Naive thymus-derived CD8-positive, alpha-beta T cell (primary cell): ENCODE measurements around the gene ATP5PB. TPM values are rescaled to one million over a fixed set of nuclear protein-coding genes. Genes with fewer than 3 reads are reported as not detected.
A peak's percentile ranks its signal among the peaks of the same experiment; 100 is the strongest.

Experiments used
- ATAC-seq, 2 donors: fragments of 150-1000 bp; cut with Tn5 transposase in 1 of 2; sonication (Bioruptor Pico), chemical (Tn5 transposase) in 1 of 2; 1 replicate in 1 of 2; 2 replicates in 1 of 2; pipeline ENCODE4 v1.10.0; 2021; ENCODE audit warnings: mild to moderate bottlenecking in 2 of 2, moderate library complexity in 2 of 2
- POLR2A ChIA-PET: fragments of 350-600 bp; sonication (Branson Sonifier 250); formaldehyde crosslinking; loops from one replicate; lab custom pipeline; 2021; ENCODE audit warnings: antibody characterized with exemption; lab: Charles Lee
- DNase-seq, 10 donors: peaks; one replicate each; pipeline versions ENCODE4 v3.0.0 to v3.0.0-alpha.2; 2020 to 2022
- H3K27ac Mint-ChIP-seq, 10 donors: one replicate each; pipeline ENCODE4 v1.8.0; 2020 to 2022; ENCODE audit warnings: mild to moderate bottlenecking in 10 of 10, mixed read lengths in 10 of 10, moderate library complexity in 4 of 10, inconsistent platforms in 1 of 10
- H3K27me3 Mint-ChIP-seq, 5 donors: one replicate each; pipeline ENCODE4 v1.8.0; 2021 to 2022; ENCODE audit warnings: mixed read lengths in 5 of 5
- H3K36me3 Mint-ChIP-seq, 3 donors: one replicate each; pipeline ENCODE4 v1.8.0; 2020 to 2022; ENCODE audit warnings: mixed read lengths in 3 of 3, mild to moderate bottlenecking in 2 of 3, inconsistent platforms in 1 of 3
- H3K4me1 Mint-ChIP-seq, 4 donors: one replicate each; pipeline ENCODE4 v1.8.0; 2021 to 2022; ENCODE audit warnings: mixed read lengths in 4 of 4
- H3K4me3 Mint-ChIP-seq, 10 donors: one replicate each; pipeline ENCODE4 v1.8.0; 2020 to 2022; ENCODE audit warnings: mild to moderate bottlenecking in 10 of 10, mixed read lengths in 10 of 10, moderate library complexity in 6 of 10, inconsistent platforms in 1 of 10
- H3K9me3 Mint-ChIP-seq, 9 donors: one replicate each; pipeline ENCODE4 v1.8.0; 2020 to 2022; ENCODE audit warnings: mixed read lengths in 9 of 9, mild to moderate bottlenecking in 3 of 9, inconsistent platforms in 1 of 9, moderate library complexity in 1 of 9
- polyA plus RNA-seq, 3 donors: library from polyadenylated mRNA; unstranded; fragments of 300-500 nt; fragmentation: Illumina TruSeq; gene quantifications; one replicate each; pipeline ENCODE4 v1.2.3, GENCODE V29; 2021
- total RNA-seq, 8 experiments: library from RNA in 2 of 8; stranded (reverse) in 2 of 8; gene quantifications; one replicate each; pipeline ENCODE4 v1.2.3 and lab custom pipeline; 2021 to 2026

The ATP5PB gene
- total and polyA plus RNA-seq, 5 experiments from 2014 or later: 105 to 437 (median 411) TPM

DNA sequence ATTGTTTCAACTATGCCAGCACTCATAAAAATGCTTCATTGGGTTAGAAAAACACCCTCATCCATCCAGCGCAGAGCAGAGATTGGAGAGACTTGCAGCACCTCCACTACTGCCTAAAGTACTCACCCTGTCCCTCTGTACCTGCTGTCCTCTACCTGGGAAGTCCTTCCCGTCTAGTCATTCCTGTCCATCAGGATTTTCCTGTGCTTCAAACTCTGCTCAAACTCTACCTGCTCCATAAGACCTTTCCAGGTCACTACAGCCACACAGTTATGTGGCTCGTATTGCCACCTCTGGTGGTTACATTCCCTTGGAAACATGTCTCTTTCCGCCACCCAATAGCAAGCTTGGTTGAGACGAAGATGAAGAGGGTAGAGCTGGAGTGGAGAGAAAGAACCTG, 28.9 kb upstream of the ATP5PB start:
- H3K27me3 Mint-ChIP-seq: peaks cover 0 to 2% (median 0%) of the 10 kb centered on the region in 5 donors
- POLR2A ChIA-PET: interaction anchor here (1.3 kb wide), 1 partner anchor 15 kb away, joined by 5 read pairs; no protein-coding TSS in a partner anchor

DNA sequence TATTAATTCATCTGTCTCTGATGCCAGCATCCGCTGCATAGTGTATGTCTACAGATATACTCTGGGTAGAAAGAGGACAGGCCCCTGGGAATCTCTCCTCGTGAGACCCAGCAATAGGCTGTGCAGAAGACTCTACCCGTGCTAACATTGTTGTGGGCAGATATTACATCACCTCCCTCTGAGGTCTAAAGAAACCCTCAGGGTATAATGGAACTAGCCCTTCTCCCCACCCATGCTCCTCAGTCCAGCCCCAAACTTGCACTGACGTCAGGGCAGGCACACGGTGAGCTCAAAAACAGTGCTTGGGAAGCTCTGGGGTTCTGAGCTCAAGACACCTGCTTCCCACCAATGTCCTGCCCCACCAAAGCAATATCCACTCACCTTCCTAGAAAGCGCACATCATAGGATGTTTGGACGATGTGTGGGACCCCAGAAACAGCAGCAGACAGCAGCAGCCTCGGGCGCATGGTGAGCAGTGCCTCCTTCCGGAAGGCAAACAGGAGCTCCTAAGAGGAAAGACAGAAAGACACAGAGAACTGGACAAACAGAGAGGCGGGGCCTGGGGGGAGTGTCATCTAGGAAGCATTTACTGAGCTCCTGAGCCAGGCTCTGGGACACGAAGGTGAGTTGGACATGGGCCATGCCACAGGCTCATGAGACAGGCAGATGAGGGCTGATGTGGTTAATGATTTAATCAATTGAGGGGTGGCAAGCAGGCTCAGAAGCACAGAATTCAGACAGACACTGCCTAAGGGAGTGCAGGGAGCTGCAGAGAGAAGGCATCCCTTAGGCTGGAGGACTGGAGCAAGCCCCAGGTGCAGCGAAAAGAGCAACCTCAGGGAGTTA, 26.5 kb upstream of the ATP5PB start:
- ATAC-seq (no peak), DNase-seq (no peak)
- peaks cover 7 to 26% (median 21%) of the 10 kb centered on the region in 3 donors for H3K36me3 Mint-ChIP-seq
- H3K27ac Mint-ChIP-seq: no peak overlapping the region
- no peak overlapping the region for H3K4me3 Mint-ChIP-seq
- H3K4me1 Mint-ChIP-seq: peaks cover 0 to 8% (median 2%) of the 10 kb centered on the region in 4 donors
- H3K27me3 Mint-ChIP-seq: peaks cover 0 to 2% (median 0%) of the 10 kb centered on the region in 5 donors
- POLR2A ChIA-PET: no interaction called here
- H3K9me3 Mint-ChIP-seq: no peaks in the 10 kb centered on the region

More for the DNA sequence above, 28.9 kb upstream of the ATP5PB start:
- DNase-seq: no peak
- Mint-ChIP-seq H3K36me3 (peaks cover 17 to 48% (median 41%) of the 10 kb centered on the region in 3 donors), H3K27ac (peak overlapping the region in 1 of 10 donors; percentile 26), H3K4me1 (peaks cover 0 to 2% (median 0%) of the 10 kb centered on the region in 4 donors), H3K9me3 (no peaks in the 10 kb centered on the region), H3K4me3 (no peak overlapping the region)
- no peak for ATAC-seq

DNA sequence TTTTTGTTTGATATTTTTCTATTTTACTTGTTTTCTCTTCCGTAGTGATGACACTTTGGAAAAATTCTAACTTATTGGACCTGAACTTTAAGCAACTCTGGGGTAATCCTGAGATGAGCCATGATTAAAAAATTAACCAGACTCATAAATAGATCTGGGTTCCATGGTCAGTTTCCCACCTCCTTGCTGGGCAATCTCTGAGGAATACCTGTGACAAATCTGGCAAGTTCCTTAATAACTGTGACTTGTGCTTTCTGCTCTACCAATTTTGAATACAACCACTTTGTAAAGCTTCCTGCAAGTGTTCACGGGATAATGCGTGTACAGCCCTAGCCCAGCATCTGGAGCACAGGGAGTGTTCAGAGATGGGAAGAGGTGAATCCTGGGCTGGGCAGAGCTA, 25.0 kb upstream of the ATP5PB start:
- Mint-ChIP-seq H3K36me3 (peaks cover 7 to 21% (median 16%) of the 10 kb centered on the region in 3 donors), H3K4me1 (peaks cover 0 to 8% (median under 1%) of the 10 kb centered on the region in 4 donors), H3K4me3 (no peak overlapping the region), H3K9me3 (no peaks in the 10 kb centered on the region), H3K27ac (no peak overlapping the region), H3K27me3 (peaks cover 0 to 2% (median 0%) of the 10 kb centered on the region in 5 donors)
- no peak for DNase-seq
- no peak for ATAC-seq
- POLR2A ChIA-PET: no interaction called here

DNA sequence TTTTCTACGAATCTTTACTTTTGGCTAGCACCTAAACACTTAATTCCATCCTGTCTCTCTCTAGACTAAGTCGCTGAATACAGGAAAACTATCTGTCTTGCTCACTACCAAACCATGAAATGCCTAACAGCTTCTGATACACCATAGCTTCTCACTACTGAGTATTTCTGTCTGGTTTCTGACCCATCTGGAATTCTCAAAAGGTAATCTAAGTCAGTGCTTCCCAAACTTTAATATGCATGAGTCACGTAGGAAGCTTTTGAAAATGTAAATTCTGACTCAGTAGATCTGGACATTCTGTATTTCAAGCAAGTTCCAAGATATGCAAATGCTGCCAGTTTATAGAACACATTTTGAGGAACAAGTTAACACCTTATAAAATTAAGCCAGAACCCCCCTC, 12.5 kb upstream of the ATP5PB start:
- H3K9me3 Mint-ChIP-seq: no peaks in the 10 kb centered on the region
- H3K27ac Mint-ChIP-seq: peak overlapping the region in 8 of 10 donors; percentile 16 to 87 (median 60)
- DNase-seq (no peak), ATAC-seq (no peak)
- peaks cover 3 to 12% (median 9%) of the 10 kb centered on the region in 4 donors for H3K4me1 Mint-ChIP-seq
- peaks cover 0 to 38% (median 5%) of the 10 kb centered on the region in 3 donors for H3K36me3 Mint-ChIP-seq
- H3K27me3 Mint-ChIP-seq: no peaks in the 10 kb centered on the region
- POLR2A ChIA-PET: no interaction called here
- H3K4me3 Mint-ChIP-seq: no peak overlapping the region

DNA sequence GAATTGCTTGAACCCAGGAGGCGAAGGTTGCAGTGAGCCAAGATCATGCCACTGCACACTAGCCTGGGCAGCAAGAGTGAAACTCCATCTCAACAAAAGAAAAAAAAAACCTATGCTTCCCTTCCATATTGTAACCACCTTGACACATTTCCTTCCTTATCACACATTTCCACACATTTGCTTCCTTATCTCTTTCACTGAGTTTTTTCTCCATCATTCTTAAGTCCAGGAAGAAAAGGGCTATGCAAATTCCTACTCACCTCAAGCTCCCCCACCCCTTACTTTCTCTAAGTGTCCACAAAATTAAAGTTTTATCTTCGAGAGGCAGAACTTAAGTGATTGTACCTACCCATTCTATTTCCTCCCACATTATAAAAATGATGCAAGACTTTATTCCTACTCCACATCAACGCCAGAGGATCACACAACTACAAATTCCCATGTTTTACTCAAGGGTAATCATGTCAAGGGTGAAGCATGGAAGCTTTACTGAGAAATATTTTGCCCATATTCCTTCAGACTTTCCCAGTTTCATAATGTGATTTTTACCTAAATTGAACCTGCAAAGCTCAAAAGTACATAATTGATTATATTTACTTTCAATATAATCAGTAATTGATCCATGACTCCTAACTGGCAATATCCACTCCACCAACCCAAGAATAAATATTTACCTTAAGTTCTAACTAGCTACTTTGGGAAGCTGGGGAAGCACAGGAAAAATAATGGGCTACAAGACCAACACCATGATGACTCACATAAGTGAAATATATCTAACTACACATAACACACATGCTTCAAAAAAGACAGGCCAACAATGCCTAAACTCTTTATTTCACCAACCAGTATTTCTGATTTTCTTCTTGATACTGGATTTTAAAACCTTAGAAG, 9.6 kb upstream of the ATP5PB start:
- Mint-ChIP-seq H3K27me3 (no peaks in the 10 kb centered on the region), H3K36me3 (peaks cover 0 to 68% (median 8%) of the 10 kb centered on the region in 3 donors), H3K4me3 (no peak overlapping the region), H3K27ac (peak overlapping the region in 8 of 10 donors; percentile 2 to 86 (median 48)), H3K9me3 (no peaks in the 10 kb centered on the region), H3K4me1 (peaks cover 8 to 21% (median 17%) of the 10 kb centered on the region in 4 donors)
- no peak for ATAC-seq
- no peak for DNase-seq
- POLR2A ChIA-PET: interaction anchor here (0.6 to 1.5 kb wide), 5 partner anchors 9 to 306 kb away, joined by 3 to 5 read pairs (median 3); partner anchors contain the start of genes ADORA3, ATP5PB, TMIGD3 and WDR77

DNA sequence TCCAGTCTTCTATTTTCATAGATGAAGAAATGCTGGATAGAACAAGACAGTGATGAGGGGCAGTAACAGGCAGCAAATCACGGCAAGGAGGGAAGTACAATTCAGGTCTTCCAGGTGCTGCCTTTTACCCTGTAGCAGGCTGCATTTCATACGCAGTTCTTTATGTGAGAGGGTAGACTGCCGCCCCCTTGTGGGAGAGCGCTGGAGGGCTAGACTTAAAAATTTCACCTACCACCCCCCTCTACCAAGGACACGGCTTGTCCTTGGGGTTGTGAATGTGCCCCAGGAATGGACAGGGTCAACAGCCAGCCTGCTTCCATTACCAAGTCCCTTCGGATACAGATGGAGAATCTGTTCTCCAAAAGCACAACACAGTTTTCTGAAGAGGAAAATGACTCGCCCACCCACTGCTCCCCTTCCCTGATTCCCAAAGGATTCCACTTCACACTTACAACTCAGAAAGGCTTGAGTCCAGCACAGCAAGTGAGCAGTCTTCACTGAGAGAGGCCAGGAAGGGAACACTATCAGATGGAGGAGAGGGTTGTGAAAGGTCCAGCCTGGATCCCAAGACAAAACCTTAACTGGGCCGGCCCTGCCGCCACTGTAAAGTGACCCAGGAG, 7.6 kb upstream of the ATP5PB start:
- H3K27ac Mint-ChIP-seq: peak overlapping the region; percentile 46 to 89 (median 84)
- peaks cover 0 to 86% (median 17%) of the 10 kb centered on the region in 3 donors for H3K36me3 Mint-ChIP-seq
- peaks cover 13 to 38% (median 29%) of the 10 kb centered on the region in 4 donors for H3K4me1 Mint-ChIP-seq
- DNase-seq (peak; percentile 46 to 85 (median 64)), ATAC-seq (peak; percentile 97 to 98)
- no peaks in the 10 kb centered on the region for H3K27me3 Mint-ChIP-seq
- no peak overlapping the region for H3K4me3 Mint-ChIP-seq
- POLR2A ChIA-PET: no interaction called here
- H3K9me3 Mint-ChIP-seq: no peaks in the 10 kb centered on the region

DNA sequence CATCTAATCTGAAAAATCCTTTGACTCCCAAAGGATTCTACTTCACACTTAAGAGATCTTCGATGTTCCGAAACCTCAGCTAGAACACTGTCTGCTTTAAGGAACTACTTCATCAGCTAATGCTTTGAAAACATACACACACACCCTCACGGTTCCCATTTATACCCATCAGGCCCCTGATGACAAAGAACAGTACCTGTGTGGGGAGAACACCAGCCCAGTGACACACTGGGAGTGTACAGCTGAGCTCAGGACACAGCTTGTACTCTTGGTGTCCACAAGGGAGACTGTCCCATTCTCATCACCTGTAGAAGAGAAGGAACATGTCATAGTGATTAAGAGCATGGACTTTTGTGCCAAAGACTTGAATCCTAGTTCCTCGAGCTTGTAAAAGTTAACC, 6.8 kb upstream of the ATP5PB start:
- H3K4me1 Mint-ChIP-seq: peaks cover 20 to 46% (median 37%) of the 10 kb centered on the region in 4 donors

DNA sequence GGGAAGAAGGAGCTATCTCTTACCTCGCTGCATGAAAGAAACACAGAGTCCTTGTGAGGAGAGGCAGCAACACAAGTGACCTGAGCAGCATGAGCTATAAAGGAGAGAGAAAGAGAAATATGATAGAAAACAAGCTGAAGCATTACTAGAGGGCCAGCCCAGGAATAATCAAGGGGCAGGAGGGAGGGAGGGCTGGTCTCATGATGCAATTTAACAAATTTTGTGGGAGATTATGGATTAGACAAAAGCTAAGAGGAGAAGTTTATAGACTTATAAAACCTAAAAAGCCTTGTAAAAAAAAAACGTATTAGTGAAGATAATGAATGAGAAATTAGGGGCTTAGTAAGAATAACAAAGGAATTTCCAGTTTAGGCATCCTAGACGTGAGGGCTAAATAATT, 5.2 kb upstream of the ATP5PB start:
- DNase-seq (no peak), ATAC-seq (no peak)
- Mint-ChIP-seq H3K4me1 (peaks cover 24 to 56% (median 48%) of the 10 kb centered on the region in 4 donors), H3K36me3 (peaks cover 2 to 73% (median 17%) of the 10 kb centered on the region in 3 donors), H3K9me3 (no peaks in the 10 kb centered on the region), H3K27ac (peak overlapping the region in 4 of 10 donors; percentile 14 to 81 (median 25)), H3K4me3 (no peak overlapping the region), H3K27me3 (no peaks in the 10 kb centered on the region)
- POLR2A ChIA-PET: interaction anchor here (0.6 kb wide), 1 partner anchor 105 kb away, joined by 3 read pairs; no protein-coding TSS in a partner anchor

More for the DNA sequence above, 6.8 kb upstream of the ATP5PB start:
- Mint-ChIP-seq H3K36me3 (peaks cover 0 to 83% (median 17%) of the 10 kb centered on the region in 3 donors), H3K27me3 (no peaks in the 10 kb centered on the region), H3K4me3 (no peak overlapping the region), H3K27ac (peak overlapping the region in 8 of 10 donors; percentile 38 to 89 (median 86)), H3K9me3 (no peaks in the 10 kb centered on the region)
- ATAC-seq (no peak), DNase-seq (no peak)
- POLR2A ChIA-PET: no interaction called here

DNA sequence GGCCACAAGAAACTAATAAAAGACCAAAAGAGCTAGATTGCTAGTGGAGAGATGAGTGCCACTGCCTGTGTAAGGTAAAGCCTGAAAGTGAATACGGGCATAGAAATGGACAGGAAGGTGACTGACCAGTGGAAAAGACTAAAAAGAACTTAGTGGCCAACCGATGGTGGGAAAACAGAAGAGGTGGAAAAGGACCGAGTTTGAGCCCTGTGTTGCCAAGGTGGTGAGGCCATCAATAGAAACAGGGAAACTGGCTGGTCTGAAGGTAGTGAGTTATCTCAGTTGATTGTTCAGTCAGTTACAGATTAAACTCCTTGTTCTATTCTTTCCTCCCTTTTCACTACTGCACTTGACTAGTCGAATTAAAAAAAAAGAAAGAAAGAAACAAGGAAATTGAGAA, 2.7 kb upstream of the ATP5PB start:
- Mint-ChIP-seq H3K4me3 (peak overlapping the region in 9 of 10 donors; percentile 15 to 100 (median 94)), H3K4me1 (peaks cover 38 to 70% (median 66%) of the 10 kb centered on the region in 4 donors), H3K27me3 (no peaks in the 10 kb centered on the region), H3K27ac (peak overlapping the region; percentile 48 to 99 (median 88)), H3K9me3 (no peaks in the 10 kb centered on the region), H3K36me3 (peaks cover 14 to 64% (median 18%) of the 10 kb centered on the region in 3 donors)
- ATAC-seq (no peak), DNase-seq (no peak)
- POLR2A ChIA-PET: no interaction called here

DNA sequence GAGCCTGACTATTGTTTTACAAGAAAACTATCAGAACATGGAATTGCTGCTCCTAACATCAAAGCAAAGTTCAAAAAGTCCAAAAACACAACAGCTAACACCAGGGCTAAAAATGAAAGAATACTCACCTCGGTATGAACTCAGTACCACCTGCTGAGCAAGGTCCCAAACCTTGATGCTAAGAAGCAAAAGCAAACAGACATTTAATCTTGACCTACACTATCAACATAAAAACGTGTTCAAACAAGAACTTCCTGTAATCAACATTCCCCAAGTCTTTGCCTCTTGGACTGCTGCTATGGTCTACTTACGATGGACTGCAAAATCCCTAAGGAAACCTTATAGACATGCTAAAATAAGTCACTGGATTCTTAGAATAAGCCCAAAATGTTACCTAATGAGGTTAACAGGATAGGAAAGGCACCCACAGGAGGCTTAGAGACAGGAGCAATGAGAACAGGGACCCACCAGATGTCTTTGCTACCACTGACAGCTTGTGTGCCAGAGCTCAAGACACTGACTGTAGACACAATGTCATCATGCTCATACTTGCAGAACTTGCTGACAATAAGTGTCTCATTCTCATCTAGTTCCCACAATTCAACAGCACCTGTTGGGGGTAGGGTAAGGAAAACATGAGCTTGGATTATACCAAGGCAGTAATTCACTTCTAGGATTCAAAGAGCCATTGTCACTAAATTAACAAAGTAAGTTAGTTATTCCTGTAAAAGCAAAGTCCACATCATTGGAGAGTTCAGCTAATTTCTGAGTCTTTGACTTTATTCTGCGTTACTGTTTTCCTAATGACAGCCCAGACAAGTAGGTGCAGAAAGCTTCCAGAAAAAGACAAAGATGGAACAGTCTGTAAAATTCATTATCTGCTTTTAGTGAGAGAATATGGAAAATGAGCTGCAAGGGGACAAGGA, 2.0 kb upstream of the ATP5PB start:
- peak overlapping the region; percentile 65 to 100 (median 98) for H3K27ac Mint-ChIP-seq
- H3K27me3 Mint-ChIP-seq: no peaks in the 10 kb centered on the region
- H3K4me1 Mint-ChIP-seq: peaks cover 39 to 69% (median 66%) of the 10 kb centered on the region in 4 donors
- H3K4me3 Mint-ChIP-seq: peak overlapping the region; percentile 94 to 100 (median 100)
- ATAC-seq (no peak), DNase-seq (no peak)
- POLR2A ChIA-PET: interaction anchor here (0.6 to 0.7 kb wide), 2 partner anchors 281 to 309 kb away, joined by 3 read pairs; no protein-coding TSS in a partner anchor
- no peaks in the 10 kb centered on the region for H3K9me3 Mint-ChIP-seq
- H3K36me3 Mint-ChIP-seq: peaks cover 14 to 63% (median 19%) of the 10 kb centered on the region in 3 donors

DNA sequence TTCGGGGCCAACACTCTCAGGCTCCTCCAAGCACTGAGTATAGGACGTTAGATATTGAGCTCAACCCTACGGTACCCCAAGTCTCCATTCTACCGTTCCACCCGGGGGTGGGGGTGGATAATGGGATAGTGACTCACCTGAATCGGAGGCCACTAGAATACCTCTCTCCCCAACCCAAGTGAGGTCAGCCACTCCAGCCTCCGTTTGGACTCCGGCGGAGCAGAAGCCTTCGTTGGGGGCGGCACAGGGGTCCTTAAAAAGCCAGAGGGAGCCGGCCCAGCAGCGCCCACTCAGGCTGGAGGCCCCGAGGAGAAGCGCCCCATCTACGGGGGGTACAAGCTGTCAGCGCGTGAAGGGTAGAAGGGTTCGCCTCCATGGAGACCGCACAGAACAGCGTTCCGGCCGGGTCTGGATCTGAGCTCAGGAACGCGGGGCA, 764 bp upstream of the ATP5PB start:
- H3K9me3 Mint-ChIP-seq: no peaks in the 10 kb centered on the region
- peak overlapping the region; percentile 84 to 100 (median 98) for H3K27ac Mint-ChIP-seq
- peaks cover 43 to 78% (median 73%) of the 10 kb centered on the region in 4 donors for H3K4me1 Mint-ChIP-seq
- POLR2A ChIA-PET: interaction anchor here (0.7 to 2.5 kb wide), 14 partner anchors 8 to 257 kb away, joined by 3 to 32 read pairs (median 5); partner anchors contain the start of gene C1orf162
- no peaks in the 10 kb centered on the region for H3K27me3 Mint-ChIP-seq
- ATAC-seq (peak; percentile 38 to 45), DNase-seq (peak in 2 of 10 donors; percentile 17)
- peaks cover 14 to 59% (median 16%) of the 10 kb centered on the region in 3 donors for H3K36me3 Mint-ChIP-seq
- H3K4me3 Mint-ChIP-seq: peak overlapping the region; percentile 94 to 100 (median 100)
